ENCODE data around the gene FRMPD1.

FRMPD1 gene

GRCh38 chr9:37675661-37676060 lies 24.9 kb downstream of the FRMPD1 start:
- no peak for TF ChIP-seq CTCF (IDR thresholded peaks at IDR 0.05; ENCODE audit: low read depth, low read length, missing control alignments)
- in situ Hi-C loops (cut with HindIII; ENCODE audit: low sequenced_read_pairs), result no loop called here
- H3K4me3 ChIP-seq (ENCODE audit: low read depth, low read length), result no peak overlapping the region
- no peak for DNase-seq (ENCODE audit: low read depth)

GRCh38 chr9:37676411-37676830 lies 25.7 kb downstream of the FRMPD1 start:
- in situ Hi-C loops (cut with HindIII; ENCODE audit: low sequenced_read_pairs), result no loop called here
- DNase-seq (ENCODE audit: low read depth), result no peak
- no peak overlapping the region for H3K4me3 ChIP-seq (ENCODE audit: low read depth, low read length)
- no peak for TF ChIP-seq CTCF (IDR thresholded peaks at IDR 0.05; ENCODE audit: low read depth, low read length, missing control alignments)

- in situ Hi-C loops (cut with HindIII; ENCODE audit: low sequenced_read_pairs), result no loop called here
- no peak overlapping the region for H3K4me3 ChIP-seq (ENCODE audit: low read depth, low read length)
- DNase-seq (ENCODE audit: low read depth), result no peak
- no peak for TF ChIP-seq CTCF (IDR thresholded peaks at IDR 0.05; ENCODE audit: low read depth, low read length, missing control alignments)
These were observed 26.7 kb downstream of the FRMPD1 start for GRCh38 chr9:37677435-37677834.

- no peak overlapping the region for H3K4me3 ChIP-seq (ENCODE audit: low read depth, low read length)
- no peak for TF ChIP-seq CTCF (IDR thresholded peaks at IDR 0.05; ENCODE audit: low read depth, low read length, missing control alignments)
- in situ Hi-C loops (cut with HindIII; ENCODE audit: low sequenced_read_pairs), result no loop called here
- DNase-seq (ENCODE audit: low read depth), result no peak
These were observed 28.1 kb downstream of the FRMPD1 start for GRCh38 chr9:37678789-37679273.

- DNase-seq (ENCODE audit: low read depth), result no peak
- TF ChIP-seq CTCF (IDR thresholded peaks at IDR 0.05; ENCODE audit: low read depth, low read length, missing control alignments), result no peak
- no peak overlapping the region for H3K4me3 ChIP-seq (ENCODE audit: low read depth, low read length)
- in situ Hi-C loops (cut with HindIII; ENCODE audit: low sequenced_read_pairs), result no loop called here
These were observed 29.1 kb downstream of the FRMPD1 start for GRCh38 chr9:37679649-37680402.

- DNase-seq (ENCODE audit: low read depth), result no peak
- H3K4me3 ChIP-seq (ENCODE audit: low read depth, low read length), result no peak overlapping the region
- no peak for TF ChIP-seq CTCF (IDR thresholded peaks at IDR 0.05; ENCODE audit: low read depth, low read length, missing control alignments)
- in situ Hi-C loops (cut with HindIII; ENCODE audit: low sequenced_read_pairs), result no loop called here
These were observed 32.2 kb downstream of the FRMPD1 start for GRCh38 chr9:37682951-37683350.

All from astrocyte of the cerebellum (primary cell).